HCT116 (cell line): Measurements from ENCODE around the gene CXCL10. TPM values are rescaled to one million over a fixed set of nuclear protein-coding genes. Genes with fewer than 3 reads are reported as not detected.

Source experiments
- ATAC-seq: fragments of 200-7000 bp; cut with Tn5 transposase; 2 replicates; pipeline ENCODE4 v1.9.1; 2020; ENCODE audit warnings: mild to moderate bottlenecking, moderate library complexity
- BruUV-seq: library from RNA; stranded (reverse); fragments of 400-500 nt; replicated peaks from 2 replicates; lab custom pipeline; 2021; lab: Mats Ljungman, UMichigan
- CTCF ChIA-PET: fragments of 300-600 bp; sonication (Branson Sonifier 250); formaldehyde crosslinking; loops from one replicate; lab custom pipeline; 2021; ENCODE audit warnings: antibody characterized with exemption; lab: Charles Lee
- POLR2A ChIA-PET: fragments of 300-600, 350-600 bp; sonication (Branson Sonifier 250); formaldehyde crosslinking; loops from one replicate; lab custom pipeline; 2021; ENCODE audit warnings: antibody characterized with exemption; lab: Charles Lee
- RAD21 ChIA-PET, 2 experiments: fragments of 300-600 bp; sonication (Branson Sonifier 250); formaldehyde crosslinking; loops; one replicate each; lab custom pipeline; 2023; ENCODE audit warnings: low total read pairs in 2 of 2; ENCODE audit not compliant: uncharacterized antibody in 2 of 2, unreplicated experiment in 2 of 2, low non-redundant PET in 1 of 2; lab: Charles Lee
- DNase-seq: peaks from one replicate; pipeline ENCODE4 v3.0.0-alpha.2; 2010; ENCODE audit warnings: low read depth, low spot score
- H2AFZ ChIP-seq: fragments of 200-600 bp; shearing (Covaris generic), sonication (generic); 2 replicates; pipeline ENCODE4 v1.6.1; 2017; ENCODE audit warnings: low read depth, mixed run types, mixed read lengths, antibody characterized with exemption, low read length; ENCODE audit not compliant: poor library complexity, severe bottlenecking
- H3K27ac ChIP-seq: 2 replicates; pipeline ENCODE4 v1.5.1; 2012; ENCODE audit warnings: low read depth, low read length
- H3K27me3 ChIP-seq: fragments of 200-600 bp; sonication (generic); 2 replicates; pipeline ENCODE4 v1.6.1; 2016; ENCODE audit warnings: mixed run types, low read length, mixed read lengths; ENCODE audit not compliant: insufficient read depth
- H3K36me3 ChIP-seq, 2 experiments: fragments of 200-500 bp in 1 of 2; fragments of 200-600 bp in 1 of 2; sonication (Bioruptor generic) in 1 of 2; sonication (generic) in 1 of 2; 2 replicates each; pipeline versions ENCODE4 v1.5.1 to v1.6.1; 2014 to 2016; ENCODE audit warnings: low read length in 2 of 2, inconsistent platforms in 1 of 2, mixed read lengths in 1 of 2, mixed run types in 1 of 2; ENCODE audit not compliant: insufficient read depth in 2 of 2, control insufficient read depth in 1 of 2
- H3K4me1 ChIP-seq, 2 experiments: fragments of 200-600 bp in 1 of 2; sonication (generic) in 1 of 2; 2 replicates each; pipeline versions ENCODE4 v1.5.1 to v1.6.1; 2012 to 2017; ENCODE audit warnings: low read length in 2 of 2, inconsistent platforms in 1 of 2, mild to moderate bottlenecking in 1 of 2, mixed read lengths in 1 of 2, mixed run types in 1 of 2, moderate library complexity in 1 of 2; ENCODE audit not compliant: insufficient read depth in 2 of 2, control insufficient read depth in 1 of 2
- H3K4me2 ChIP-seq: fragments of 200-600 bp; sonication (generic); 2 replicates; pipeline ENCODE4 v1.6.1; 2017; ENCODE audit warnings: mixed run types, low read length, mixed read lengths
- H3K4me3 ChIP-seq, 2 experiments: fragments of 200-600 bp in 1 of 2; sonication (generic) in 1 of 2; replicated peaks in 1 of 2; 2 replicates each; pipeline ENCODE4 v1.5.1; 2011 to 2016; ENCODE audit warnings: low read length in 2 of 2, control low read depth in 1 of 2, low read depth in 1 of 2, mild to moderate bottlenecking in 1 of 2, mixed read lengths in 1 of 2, mixed run types in 1 of 2
- H3K79me2 ChIP-seq: fragments of 200-600 bp; sonication (generic); 2 replicates; pipeline ENCODE4 v1.6.1; 2017; ENCODE audit warnings: mild to moderate bottlenecking, mixed run types, low read length, moderate library complexity, mixed read lengths; ENCODE audit not compliant: insufficient read depth
- H3K9ac ChIP-seq: fragments of 200-600 bp; sonication (generic); 2 replicates; pipeline ENCODE4 v1.6.1; 2016; ENCODE audit warnings: low read length, mixed read lengths
- H3K9me2 ChIP-seq: fragments of 200-600 bp; sonication (generic), shearing (Covaris generic); 2 replicates; pipeline ENCODE4 v1.6.1; 2017; ENCODE audit warnings: mixed run types, mild to moderate bottlenecking, moderate library complexity; ENCODE audit not compliant: insufficient read depth
- H3K9me3 ChIP-seq, 2 experiments: fragments of 200-500 bp in 1 of 2; fragments of 200-600 bp in 1 of 2; sonication (Bioruptor generic) in 1 of 2; sonication (generic) in 1 of 2; 2 replicates each; pipeline ENCODE4 v1.6.1; 2014 to 2017; ENCODE audit warnings: low read length in 2 of 2, mixed read lengths in 2 of 2, inconsistent platforms in 1 of 2, low read depth in 1 of 2, mild to moderate bottlenecking in 1 of 2, mixed run types in 1 of 2, moderate library complexity in 1 of 2; ENCODE audit not compliant: control insufficient read depth in 1 of 2, insufficient read depth in 1 of 2
- H4K20me1 ChIP-seq: fragments of 200-600 bp; sonication (generic), shearing (Covaris generic); 2 replicates; pipeline ENCODE4 v1.6.1; 2017; ENCODE audit warnings: mixed run types, mild to moderate bottlenecking, moderate library complexity; ENCODE audit not compliant: insufficient read depth
- ATF3 ChIP-seq: IDR thresholded peaks from 2 replicates; pipeline ENCODE4 v1.6.1; 2012
- CBX3 ChIP-seq: IDR thresholded peaks from 2 replicates; pipeline ENCODE4 v1.6.1; 2012; ENCODE audit warnings: low read depth
- ELF1 ChIP-seq: IDR thresholded peaks from 2 replicates; pipeline ENCODE4 v1.6.1; 2012; ENCODE audit warnings: low read depth, borderline replicate concordance
- EZH2 ChIP-seq: fragments of 200-600 bp; sonication (generic); IDR thresholded peaks from 2 replicates; pipeline ENCODE4 v1.6.1; 2017; ENCODE audit warnings: antibody characterized with exemption, mixed run types
- FOSL1 ChIP-seq: IDR thresholded peaks from 2 replicates; pipeline ENCODE4 v1.6.1; 2012; ENCODE audit warnings: low read depth
- MAX ChIP-seq: IDR thresholded peaks from 2 replicates; pipeline ENCODE4 v1.6.1; 2012
- RAD21 ChIP-seq: IDR thresholded peaks from 2 replicates; pipeline ENCODE4 v1.6.1; 2012; ENCODE audit warnings: low read depth, mild to moderate bottlenecking
- REST ChIP-seq: IDR thresholded peaks from 2 replicates; pipeline ENCODE4 v1.6.1; 2012; ENCODE audit warnings: low read depth
- SIN3A ChIP-seq: IDR thresholded peaks from 2 replicates; pipeline ENCODE4 v1.6.1; 2012; ENCODE audit warnings: low read depth
- TCF7L2 ChIP-seq: IDR thresholded peaks from 2 replicates; pipeline ENCODE4 v1.7.0; 2011; ENCODE audit warnings: borderline replicate concordance, inconsistent platforms; ENCODE audit not compliant: insufficient read depth, insufficient read length; ENCODE audit errors: extremely low read depth
- ZBTB33 ChIP-seq: IDR thresholded peaks from 2 replicates; pipeline ENCODE4 v1.6.1; 2011; ENCODE audit warnings: mild to moderate bottlenecking, low read length, moderate library complexity; ENCODE audit not compliant: insufficient replicate concordance; ENCODE audit errors: extremely low read depth
- ZFX ChIP-seq: fragments of 450-650 bp; IDR thresholded peaks from 2 replicates; pipeline ENCODE4 v1.6.1; 2017
- ZNF274 ChIP-seq: fragments of 200-500 bp; sonication (Bioruptor generic); IDR thresholded peaks from 2 replicates; pipeline ENCODE4 v1.6.1; 2014; ENCODE audit warnings: mild to moderate bottlenecking, low read depth, low read length, inconsistent platforms
- intact Hi-C: fragments of 100-400 bp; cut with micrococcal nuclease; formaldehyde crosslinking; loops from 2 replicates; pipeline ENCODE4 v1.10.0; 2022
- total RNA-seq: library from RNA; stranded (reverse); gene quantifications from one replicate; pipeline ENCODE4 v1.2.1, GENCODE V29; 2021; ENCODE audit not compliant: unreplicated experiment

Gene CXCL10
- total RNA-seq, 1 experiment from 2014 or later, result not detected

- Histone ChIP-seq H3K4me3 (no peak overlapping the region), H3K36me3 (no peaks in the 10 kb centered on the region), H3K27me3 (no peaks in the 10 kb centered on the region), H3K9ac (no peak overlapping the region), H3K4me1 (peaks cover 0 to 8% of the 10 kb centered on the region in 2 experiments; a peak in 1 of 4 replicates), H3K27ac (no peak overlapping the region), H3K9me3 (no peaks in the 10 kb centered on the region), H3K9me2 (no peaks in the 10 kb centered on the region), H3K4me2 (no peak overlapping the region), H3K79me2 (no peaks in the 10 kb centered on the region), H2AFZ (no peak overlapping the region), H4K20me1 (no peaks in the 10 kb centered on the region)
- CTCF ChIA-PET, result no interaction called here
- POLR2A ChIA-PET, result no interaction called here
- intact Hi-C loops, result no loop called here
- RAD21 ChIA-PET, result no interaction called here
- no peak for ATAC-seq
- DNase-seq, result no peak
- TF ChIP-seq ATF3 (no peak), RAD21 (no peak), EZH2 (no peak), ZBTB33 (no peak), ELF1 (no peak), ZNF274 (no peak)
- TF ChIP-seq, all 23 proteins: peak for 0
- no TSS peak for BruUV-seq
These were observed 19.7 kb downstream of the CXCL10 start for GRCh38 chr4:76003620-76004019.

GRCh38 chr4:76003035-76003434 lies 20.3 kb downstream of the CXCL10 start:
- H3K36me3 ChIP-seq, result no peaks in the 10 kb centered on the region
- no peak for DNase-seq
- CTCF ChIA-PET, result no interaction called here
- H3K4me2 ChIP-seq, result no peak overlapping the region
- RAD21 ChIA-PET, result no interaction called here
- BruUV-seq, result no TSS peak
- H3K9me2 ChIP-seq, result no peaks in the 10 kb centered on the region
- peaks cover 0 to 8% of the 10 kb centered on the region in 2 experiments; a peak in 1 of 4 replicates for H3K4me1 ChIP-seq
- POLR2A ChIA-PET, result no interaction called here
- no peak for ATAC-seq
- no peaks in the 10 kb centered on the region for H3K79me2 ChIP-seq
- no peak overlapping the region for H2AFZ ChIP-seq
- H3K9me3 ChIP-seq, result no peaks in the 10 kb centered on the region
- H4K20me1 ChIP-seq, result no peaks in the 10 kb centered on the region
- no peak overlapping the region for H3K9ac ChIP-seq
- TF ChIP-seq FOSL1 (no peak), CBX3 (no peak), ZFX (no peak), REST (no peak), RAD21 (no peak), MAX (no peak), TCF7L2 (no peak), SIN3A (no peak)
- TF ChIP-seq, all 23 proteins: peak for 0
- Histone ChIP-seq H3K4me3 (no peak overlapping the region), H3K27ac (no peak overlapping the region), H3K27me3 (no peaks in the 10 kb centered on the region)
- intact Hi-C loops, result no loop called here
